Left ventricle myocardium inferior (tissue), 1 donor: ENCODE measurements around the gene MEDAG. TPM values are rescaled to one million over a fixed set of nuclear protein-coding genes. Genes with fewer than 3 reads are reported as not detected.
A peak's percentile ranks its signal among the peaks of the same experiment; 100 is the strongest.

Source experiments
- DNase-seq: peaks from one replicate; pipeline ENCODE4 v3.0.0-alpha.2; 2020
- H3K27ac ChIP-seq: fragments of 200-600 bp; replicated peaks from 2 replicates; pipeline ENCODE4 v1.8.0; 2021
- H3K27me3 ChIP-seq: fragments of 200-600 bp; 2 replicates; pipeline ENCODE4 v1.8.0; 2021; ENCODE audit warnings: low read depth
- H3K36me3 ChIP-seq: fragments of 200-600 bp; 2 replicates; pipeline ENCODE4 v1.8.0; 2021
- H3K4me1 ChIP-seq: fragments of 200-600 bp; 2 replicates; pipeline ENCODE4 v1.8.0; 2021
- H3K4me3 ChIP-seq: fragments of 200-600 bp; 2 replicates; pipeline ENCODE4 v1.8.0; 2021; ENCODE audit warnings: mild to moderate bottlenecking, moderate library complexity
- H3K9me3 ChIP-seq: fragments of 200-600 bp; replicated peaks from 2 replicates; pipeline ENCODE4 v1.8.0; 2021
- CTCF ChIP-seq: fragments of 200-600 bp; IDR thresholded peaks from 2 replicates; pipeline ENCODE4 v1.8.0; 2021; ENCODE audit warnings: antibody characterized with exemption, mild to moderate bottlenecking, borderline replicate concordance
- intact Hi-C: fragments of 100-400 bp; cut with micrococcal nuclease; formaldehyde crosslinking; loops from one replicate; pipeline ENCODE4 v1.11.0; 2022
- total RNA-seq: library from RNA; stranded (reverse); fragmentation: NEBNext Ultra II Directional; extraction: Animal tissue kit (Norgen Biotek cat#: 25700); gene quantifications from one replicate; pipeline ENCODE4 v1.2.1, GENCODE V29; 2021
- donor health status: DM: no; HTN: yes; CAD: no; lungs with severe emphysema.

Gene MEDAG
- total RNA-seq, 1 donor from 2014 or later: 5.9 TPM

GRCh38 chr13:30861836-30862467 is 44.1 kb upstream of the MEDAG start:
- no peak for TF ChIP-seq CTCF
- H3K27ac ChIP-seq: no peak overlapping the region
- no peaks in the 10 kb centered on the region for H3K27me3 ChIP-seq
- H3K36me3 ChIP-seq: no peaks in the 10 kb centered on the region
- intact Hi-C loops: no loop called here
- peaks cover 10% of the 10 kb centered on the region for H3K9me3 ChIP-seq
- DNase-seq: no peak
- no peak overlapping the region for H3K4me3 ChIP-seq
- H3K4me1 ChIP-seq: peaks cover 23% of the 10 kb centered on the region

- H3K4me3 ChIP-seq: peak overlapping the region; percentile 20
- peaks cover 23% of the 10 kb centered on the region for H3K4me1 ChIP-seq
- intact Hi-C loops: no loop called here
- TF ChIP-seq CTCF: no peak
- DNase-seq: peak; percentile 46
- peaks cover 10% of the 10 kb centered on the region for H3K9me3 ChIP-seq
- no peak overlapping the region for H3K27ac ChIP-seq
- no peaks in the 10 kb centered on the region for H3K27me3 ChIP-seq
- no peaks in the 10 kb centered on the region for H3K36me3 ChIP-seq
Observed at GRCh38 chr13:30862707-30863106, 43.4 kb upstream of the MEDAG start.

GRCh38 chr13:30863231-30863630 is 42.8 kb upstream of the MEDAG start:
- Histone ChIP-seq H3K9me3 (peaks cover 7% of the 10 kb centered on the region), H3K27ac (no peak overlapping the region), H3K4me1 (peaks cover 23% of the 10 kb centered on the region), H3K36me3 (no peaks in the 10 kb centered on the region), H3K4me3 (no peak overlapping the region), H3K27me3 (no peaks in the 10 kb centered on the region)
- intact Hi-C loops: no loop called here
- no peak for TF ChIP-seq CTCF
- DNase-seq: no peak

GRCh38 chr13:30863796-30864195 is 42.3 kb upstream of the MEDAG start:
- peak overlapping the region; percentile 72 for H3K27ac ChIP-seq
- intact Hi-C loops: no loop called here
- H3K27me3 ChIP-seq: no peaks in the 10 kb centered on the region
- no peaks in the 10 kb centered on the region for H3K36me3 ChIP-seq
- TF ChIP-seq CTCF: no peak
- no peak for DNase-seq
- peaks cover 23% of the 10 kb centered on the region for H3K4me1 ChIP-seq
- peaks cover 2% of the 10 kb centered on the region for H3K9me3 ChIP-seq
- no peak overlapping the region for H3K4me3 ChIP-seq

GRCh38 chr13:30864433-30865122 is 41.5 kb upstream of the MEDAG start:
- DNase-seq: no peak
- H3K27ac ChIP-seq: peak overlapping the region; percentile 72
- TF ChIP-seq CTCF: no peak
- H3K27me3 ChIP-seq: no peaks in the 10 kb centered on the region
- peaks cover 27% of the 10 kb centered on the region for H3K4me1 ChIP-seq
- no peaks in the 10 kb centered on the region for H3K9me3 ChIP-seq
- H3K4me3 ChIP-seq: no peak overlapping the region
- intact Hi-C loops: no loop called here
- H3K36me3 ChIP-seq: no peaks in the 10 kb centered on the region
